ENCODE data around the gene ASTN2.
A peak's percentile ranks its signal among the peaks of the same experiment; 100 is the strongest.

ASTN2 gene

DNA sequence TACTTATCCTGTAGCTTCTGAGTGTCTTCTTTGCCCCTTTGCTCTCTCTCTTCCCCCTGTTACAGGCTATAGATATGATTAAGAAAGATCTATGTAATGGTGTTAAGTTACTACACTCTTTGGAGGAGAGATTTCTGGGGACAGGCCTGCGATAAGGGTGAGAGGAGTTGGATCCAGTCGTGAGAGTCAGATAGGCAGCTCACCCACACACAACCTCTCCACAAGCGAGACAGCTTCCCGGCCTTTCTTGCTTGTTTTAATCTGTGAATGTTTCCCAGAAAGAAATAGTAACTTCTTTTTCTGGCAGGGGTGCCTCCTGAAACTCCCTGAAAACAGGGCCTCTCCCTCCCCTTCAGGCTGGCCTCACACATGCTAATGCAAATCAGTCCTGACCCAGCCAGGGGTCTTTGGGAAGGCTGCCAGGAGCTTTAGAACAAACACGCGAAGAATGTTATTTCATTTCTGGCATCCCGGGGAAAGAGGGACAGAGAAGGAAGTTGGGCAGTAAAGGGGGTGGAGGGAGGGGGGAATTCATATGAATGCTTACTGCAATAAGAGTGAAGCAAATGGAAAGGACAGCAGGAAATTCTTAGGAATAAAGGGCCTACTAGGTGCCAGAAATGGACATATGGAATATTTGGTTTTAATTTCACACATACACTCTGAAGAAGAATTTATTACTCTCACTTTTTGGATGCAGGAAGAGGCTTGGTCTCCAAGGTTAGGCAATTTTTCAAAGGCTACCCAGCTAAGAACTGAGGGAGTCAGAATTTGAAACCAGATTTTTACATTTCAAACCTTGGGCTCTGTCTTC lies 943.6 kb downstream of the ASTN2 start:
- TF ChIP-seq, protein P1, sequence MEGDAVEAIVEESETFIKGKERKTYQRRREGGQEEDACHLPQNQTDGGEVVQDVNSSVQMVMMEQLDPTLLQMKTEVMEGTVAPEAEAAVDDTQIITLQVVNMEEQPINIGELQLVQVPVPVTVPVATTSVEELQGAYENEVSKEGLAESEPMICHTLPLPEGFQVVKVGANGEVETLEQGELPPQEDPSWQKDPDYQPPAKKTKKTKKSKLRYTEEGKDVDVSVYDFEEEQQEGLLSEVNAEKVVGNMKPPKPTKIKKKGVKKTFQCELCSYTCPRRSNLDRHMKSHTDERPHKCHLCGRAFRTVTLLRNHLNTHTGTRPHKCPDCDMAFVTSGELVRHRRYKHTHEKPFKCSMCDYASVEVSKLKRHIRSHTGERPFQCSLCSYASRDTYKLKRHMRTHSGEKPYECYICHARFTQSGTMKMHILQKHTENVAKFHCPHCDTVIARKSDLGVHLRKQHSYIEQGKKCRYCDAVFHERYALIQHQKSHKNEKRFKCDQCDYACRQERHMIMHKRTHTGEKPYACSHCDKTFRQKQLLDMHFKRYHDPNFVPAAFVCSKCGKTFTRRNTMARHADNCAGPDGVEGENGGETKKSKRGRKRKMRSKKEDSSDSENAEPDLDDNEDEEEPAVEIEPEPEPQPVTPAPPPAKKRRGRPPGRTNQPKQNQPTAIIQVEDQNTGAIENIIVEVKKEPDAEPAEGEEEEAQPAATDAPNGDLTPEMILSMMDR (conservative IDR thresholded peaks at IDR 0.05; ENCODE audit: low read length) = no peak

DNA sequence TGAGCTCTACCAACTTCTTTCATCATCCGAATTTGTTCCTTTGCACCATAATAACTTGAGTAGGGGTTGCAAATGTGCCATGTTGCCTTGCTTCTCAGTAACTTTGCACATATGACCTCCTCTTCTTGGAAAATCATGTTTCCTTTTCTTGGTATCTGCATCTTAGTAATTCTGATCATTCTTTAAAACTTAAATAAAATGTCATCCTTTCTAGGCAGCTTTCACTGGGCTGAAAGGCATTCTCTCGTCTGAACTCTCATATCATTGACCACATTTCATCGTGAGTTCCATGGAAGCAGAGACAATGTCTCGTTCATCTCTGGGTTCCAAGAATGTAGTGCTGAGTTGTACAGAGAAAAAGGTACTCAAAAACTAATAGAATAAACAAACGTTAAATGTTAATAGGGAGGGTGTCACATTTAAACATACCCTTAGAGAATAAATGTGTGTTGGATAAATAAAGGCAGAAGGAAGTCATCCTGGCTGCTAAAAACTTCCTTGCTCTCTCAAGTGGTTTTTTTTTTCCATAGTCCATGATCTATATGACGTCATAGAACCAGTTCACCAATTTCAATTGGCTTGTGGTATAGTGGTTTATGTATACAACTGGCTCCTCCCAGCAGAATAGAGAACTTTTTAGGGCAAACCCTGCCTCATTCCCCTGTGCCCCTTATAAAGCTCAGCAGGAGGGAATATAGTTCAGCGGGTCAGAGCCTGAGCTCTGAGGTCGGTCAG lies 945.9 kb downstream of the ASTN2 start:
- H3K4me3 ChIP-seq (ENCODE audit: low read length) = no peak overlapping the region
- no peak for DNase-seq (ENCODE audit: low read depth)
- TF ChIP-seq, protein P1 (conservative IDR thresholded peaks at IDR 0.05; ENCODE audit: low read length) = no peak

More for the DNA sequence above, 943.6 kb downstream of the ASTN2 start:
- peak; percentile 55 for DNase-seq (ENCODE audit: low read depth)
- no peak overlapping the region for H3K4me3 ChIP-seq (ENCODE audit: low read length)

DNA sequence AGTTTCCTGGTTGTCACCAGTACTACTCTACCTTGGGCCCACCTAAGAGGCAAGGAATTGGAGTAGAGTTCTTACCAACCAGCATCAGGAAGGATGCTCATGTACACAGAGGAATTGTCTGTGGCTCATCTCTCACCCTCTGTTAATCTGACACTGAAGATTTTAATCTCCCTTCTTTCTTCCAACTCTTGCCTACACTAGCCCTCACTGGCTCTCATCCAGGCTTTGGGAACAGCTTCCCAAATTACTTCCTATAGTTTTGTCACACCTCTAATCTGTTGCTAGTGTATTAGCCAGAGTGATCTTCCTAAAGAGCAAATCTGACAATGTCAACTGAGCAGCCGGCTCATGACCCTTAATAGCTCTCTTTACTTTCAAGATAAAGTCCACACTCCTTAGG lies 946.5 kb downstream of the ASTN2 start:
- DNase-seq (ENCODE audit: low read depth) = no peak
- no peak overlapping the region for H3K4me3 ChIP-seq (ENCODE audit: low read length)
- TF ChIP-seq, protein P1 (conservative IDR thresholded peaks at IDR 0.05; ENCODE audit: low read length) = no peak

DNA sequence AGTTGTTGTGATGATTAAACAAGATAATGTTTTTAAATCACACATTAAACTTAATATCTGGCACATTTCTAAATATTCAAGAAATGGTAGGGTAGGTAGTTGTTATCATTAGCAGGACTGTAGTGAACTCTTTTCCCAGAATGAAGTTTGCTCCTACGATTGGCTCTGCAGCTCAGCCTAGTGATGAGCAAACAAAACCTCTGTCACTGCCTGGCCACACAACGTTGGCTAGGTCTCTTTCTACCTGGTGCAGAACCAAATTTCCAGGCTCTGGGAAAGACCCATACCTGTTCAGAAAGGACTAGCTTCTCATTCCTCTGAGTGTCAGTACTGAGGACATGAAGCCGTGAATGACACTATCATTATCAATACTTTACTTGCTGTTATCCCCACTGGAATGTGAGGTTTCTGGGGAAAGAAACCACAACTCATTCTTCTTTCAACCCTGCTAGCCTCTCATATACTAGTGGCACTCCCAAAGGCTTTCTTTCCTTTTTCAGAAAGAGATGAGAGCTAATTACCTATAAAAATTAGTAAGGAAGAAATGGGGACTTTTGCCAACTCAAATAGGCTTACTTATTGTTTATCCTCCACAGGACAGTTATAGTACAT lies 947.0 kb downstream of the ASTN2 start:
- DNase-seq (ENCODE audit: low read depth) = no peak
- H3K4me3 ChIP-seq (ENCODE audit: low read length) = no peak overlapping the region
- TF ChIP-seq, protein P1 (conservative IDR thresholded peaks at IDR 0.05; ENCODE audit: low read length) = no peak

DNA sequence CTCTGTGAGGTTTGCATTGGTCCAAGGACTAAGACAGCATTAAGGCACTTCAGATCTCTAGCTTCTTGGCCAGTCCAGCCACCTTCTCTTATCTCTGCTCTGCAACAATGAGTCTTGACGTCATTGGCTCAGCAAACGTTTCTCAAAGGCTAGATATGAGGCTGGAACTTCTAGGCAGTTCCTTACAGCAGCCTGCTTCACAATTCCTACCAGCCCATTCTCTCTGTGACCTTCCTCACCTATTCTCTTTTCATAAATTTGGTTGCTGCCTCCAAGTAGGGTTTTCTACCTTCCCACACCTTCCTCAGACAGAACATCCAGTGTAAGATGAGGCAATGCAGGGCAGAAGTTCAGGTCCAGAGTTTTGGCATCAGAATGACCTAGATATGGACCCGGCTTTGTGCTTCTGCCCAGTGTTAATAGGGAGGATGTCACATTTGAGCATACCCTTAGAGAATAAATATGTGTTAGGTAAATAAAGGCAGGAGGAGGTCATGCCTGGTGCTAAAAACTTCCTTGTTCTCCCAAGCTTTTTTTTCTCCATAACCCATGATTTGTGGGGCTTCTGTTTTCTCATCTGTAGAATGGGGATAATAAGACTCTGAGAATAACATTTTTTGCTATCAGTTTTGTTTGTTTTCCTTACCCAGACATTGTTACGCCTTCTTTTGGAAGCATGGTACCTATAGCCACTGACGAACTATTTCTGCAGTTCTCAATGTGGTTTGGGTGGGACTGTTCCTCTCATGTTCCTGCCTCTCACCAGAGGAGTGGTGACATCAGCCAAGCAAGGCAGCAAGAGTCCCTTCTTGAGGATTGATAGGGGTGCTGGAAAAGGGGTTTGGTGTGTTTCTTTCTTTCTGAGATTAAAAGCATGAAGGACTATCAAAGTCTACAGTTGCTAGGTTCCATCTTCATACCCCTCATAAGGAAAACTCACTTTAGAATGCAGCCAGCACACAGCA lies 948.3 kb downstream of the ASTN2 start:
- no peak overlapping the region for H3K4me3 ChIP-seq (ENCODE audit: low read length)
- TF ChIP-seq, protein P1 (conservative IDR thresholded peaks at IDR 0.05; ENCODE audit: low read length) = no peak
- no peak for DNase-seq (ENCODE audit: low read depth)

DNA sequence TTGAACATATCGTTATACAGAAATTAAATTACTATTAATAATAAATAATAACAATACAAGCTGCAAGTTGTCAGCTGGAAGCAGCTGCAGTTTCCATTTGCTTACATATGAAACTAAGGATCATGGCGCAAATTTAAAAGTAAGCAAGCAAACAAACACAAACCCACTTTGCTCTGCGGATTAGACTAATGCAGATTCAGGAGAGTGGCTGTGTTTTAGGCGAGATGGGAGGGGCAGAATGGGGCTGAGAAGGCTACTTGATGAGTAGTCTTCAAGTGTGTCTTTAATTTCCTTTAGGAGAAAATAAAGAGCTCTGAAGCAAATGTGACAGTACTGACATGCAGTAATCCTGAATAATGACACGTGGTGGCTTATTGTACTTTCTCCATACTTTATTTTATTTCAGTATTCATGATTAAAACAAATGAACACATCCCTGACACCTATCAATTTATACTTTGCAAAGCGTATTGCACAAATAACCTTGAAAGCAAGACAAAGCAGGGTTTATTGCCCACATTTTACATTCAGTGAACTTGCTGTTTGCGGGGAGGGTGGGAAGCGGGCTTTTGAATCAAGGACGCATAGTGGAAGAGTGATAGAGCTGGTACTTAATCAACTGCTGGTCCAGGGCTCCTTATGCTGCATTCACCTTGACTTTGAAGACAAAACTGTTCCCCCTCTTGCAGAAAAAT lies 949.1 kb downstream of the ASTN2 start:
- TF ChIP-seq, protein P1 (conservative IDR thresholded peaks at IDR 0.05; ENCODE audit: low read length) = no peak
- H3K4me3 ChIP-seq (ENCODE audit: low read length) = no peak overlapping the region
- no peak for DNase-seq (ENCODE audit: low read depth)

Data from AG10803 (cell line).